Activated CD8-positive, alpha-beta memory T cell treated with anti-CD3 and anti-CD28 coated beads for 48 hours (primary cell): ENCODE data around the gene SUPT20HL2.
"Not testable (repeated sequence)": the region's sequence is repeated elsewhere in the genome, so short reads cannot be mapped to it uniquely, and the experiment has no call there.

Experiments
- DNase-seq, 3 experiments: peaks; one replicate each; pipeline ENCODE4 v3.0.0-alpha.2; 2020; ENCODE audit warnings: low read depth in 2 of 3, low spot score in 2 of 3

SUPT20HL2 gene

GRCh38 chrX:24314019-24314635 lies at the start of gene SUPT20HL2:
TSS of gene SUPT20HL2 (minus strand) at chrX:24314069. CDS start at chrX:24313315, 754 bp downstream.
- DNase-seq = no peak

- DNase-seq = not testable (repeated sequence)
These were observed 48.3 kb upstream of the SUPT20HL2 start for GRCh38 chrX:24362089-24362745.

DNA sequence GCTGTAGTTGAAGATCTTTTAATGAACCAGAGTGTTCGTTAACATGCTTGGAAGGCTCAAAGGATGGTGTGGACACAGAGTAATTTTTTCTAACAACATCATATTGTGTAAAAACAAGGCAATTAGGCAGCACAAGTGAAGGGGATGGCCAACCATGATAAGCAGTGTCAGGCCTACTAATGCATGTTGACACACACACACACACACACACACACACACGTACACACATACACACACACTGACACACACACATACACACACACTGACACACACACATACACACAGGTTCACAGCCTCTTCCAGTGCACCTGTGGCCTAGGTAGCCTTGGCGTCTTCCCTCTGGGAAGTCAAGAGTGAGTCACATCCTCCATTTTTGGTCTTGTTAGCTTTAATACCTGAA lies 46.4 kb upstream of the SUPT20HL2 start, which contains the start of gene SUPT20HL1:
TSS of gene SUPT20HL1 (plus strand) at position 368 of the 400 bp plus-strand sequence. CDS start 2,122 bp downstream, outside the sequence.
- DNase-seq = no peak

GRCh38 chrX:24357106-24357505 lies 43.2 kb upstream of the SUPT20HL2 start:
- DNase-seq = no peak

DNA sequence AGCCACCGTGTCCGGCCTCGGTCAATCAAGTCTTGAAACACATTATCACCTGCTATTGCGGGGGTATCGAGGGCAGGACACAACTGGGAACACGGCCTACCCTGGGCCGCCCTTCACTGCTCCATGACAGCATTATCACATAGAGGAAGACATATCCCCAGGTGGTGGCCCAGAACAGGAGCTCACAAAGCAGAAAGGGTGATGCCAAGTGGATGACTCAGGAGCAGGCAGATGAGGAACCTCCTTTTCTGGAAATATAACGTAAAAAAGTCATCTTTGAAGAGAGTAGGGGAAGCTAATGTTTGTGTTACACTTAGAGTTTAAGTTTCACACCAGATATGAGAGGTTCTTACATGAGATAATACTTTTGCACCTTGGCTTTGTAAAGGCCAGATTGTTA lies 41.2 kb upstream of the SUPT20HL2 start:
- DNase-seq = no peak

- no peak for DNase-seq
These were observed 36.3 kb upstream of the SUPT20HL2 start for GRCh38 chrX:24350217-24350616.

DNA sequence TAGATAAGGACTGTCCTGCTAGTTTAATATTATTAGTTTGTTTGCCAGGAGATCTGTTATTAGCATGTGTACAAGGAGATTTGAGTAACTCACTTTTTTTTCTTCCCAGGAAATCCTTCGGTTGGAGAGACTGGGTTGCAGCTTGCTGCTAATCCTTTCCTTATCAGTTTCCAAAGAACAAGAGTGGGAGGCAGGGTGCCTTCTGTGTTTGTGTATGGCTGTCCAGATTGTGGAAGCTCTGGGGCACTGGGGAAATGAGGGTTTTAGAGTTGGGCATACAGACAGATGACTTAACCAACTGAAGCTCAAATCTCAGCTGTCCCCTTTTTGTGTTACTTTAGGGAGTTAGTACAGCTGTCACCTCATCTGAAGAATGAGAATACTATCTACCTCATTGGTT lies 34.0 kb upstream of the SUPT20HL2 start:
- DNase-seq = no peak

- DNase-seq = no peak
These were observed 29.9 kb upstream of the SUPT20HL2 start for GRCh38 chrX:24343719-24344118.

- DNase-seq = no peak
These were observed 27.9 kb upstream of the SUPT20HL2 start for GRCh38 chrX:24341795-24342194.

- no peak for DNase-seq
These were observed 26.6 kb upstream of the SUPT20HL2 start for GRCh38 chrX:24340501-24340900.

DNA sequence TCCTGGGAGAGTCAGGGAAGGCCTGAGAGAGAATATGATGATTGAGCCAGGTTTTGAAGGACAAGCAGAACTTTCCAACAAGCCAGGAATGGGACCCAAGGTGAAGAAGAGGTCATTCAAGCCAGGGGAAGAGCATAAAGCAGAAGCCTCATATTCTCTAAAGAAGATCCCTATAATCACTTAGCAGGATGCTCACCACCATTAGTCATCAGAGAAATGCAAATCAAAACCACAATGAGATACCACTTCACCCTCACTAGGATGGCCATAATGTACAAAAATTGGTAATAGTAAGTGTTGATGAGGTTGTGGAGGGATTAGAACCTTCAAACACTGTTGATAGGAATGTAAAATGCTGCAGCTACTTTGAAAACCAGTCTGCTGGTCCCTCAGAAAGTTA lies 26.0 kb upstream of the SUPT20HL2 start:
- no peak for DNase-seq

GRCh38 chrX:24335871-24336270 lies 22.0 kb upstream of the SUPT20HL2 start:
- no peak for DNase-seq

DNA sequence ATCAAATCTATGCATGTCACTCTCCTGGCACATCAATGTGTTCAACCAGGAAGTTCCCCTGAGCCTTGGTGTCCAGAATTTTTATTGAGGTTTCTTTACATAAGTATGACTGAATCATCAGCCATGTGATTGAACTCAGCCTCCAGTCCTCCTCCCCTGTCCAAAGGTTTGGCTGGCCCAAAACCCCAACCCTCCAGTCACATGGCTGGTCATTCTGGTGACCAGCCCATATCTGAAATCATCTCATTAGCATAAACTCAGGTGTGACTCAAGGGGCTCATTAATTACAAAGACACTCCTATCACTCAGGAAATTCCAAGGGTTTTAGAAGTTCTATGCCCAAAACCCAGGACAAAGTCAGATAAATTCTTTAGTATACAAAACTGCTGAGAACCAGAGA lies 20.6 kb upstream of the SUPT20HL2 start:
- DNase-seq = no peak

DNA sequence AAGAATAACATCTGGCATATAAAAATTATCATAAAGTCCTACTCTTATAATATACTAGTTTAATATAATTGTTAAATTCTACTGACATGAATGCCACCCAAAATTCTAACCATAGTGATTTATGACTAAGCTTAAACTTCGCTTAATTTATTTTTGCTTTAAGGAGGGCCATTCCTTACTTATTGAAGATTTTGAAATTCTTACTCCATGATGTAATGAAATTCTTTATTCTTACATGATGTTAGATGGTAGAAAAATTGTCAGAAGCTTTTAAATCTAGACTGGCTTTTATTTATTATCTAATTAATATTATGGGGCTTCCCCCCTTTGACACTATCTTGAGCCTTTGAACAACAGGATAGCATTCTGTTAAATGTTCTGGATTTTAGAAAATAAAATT lies 19.5 kb upstream of the SUPT20HL2 start:
- no peak for DNase-seq

DNA sequence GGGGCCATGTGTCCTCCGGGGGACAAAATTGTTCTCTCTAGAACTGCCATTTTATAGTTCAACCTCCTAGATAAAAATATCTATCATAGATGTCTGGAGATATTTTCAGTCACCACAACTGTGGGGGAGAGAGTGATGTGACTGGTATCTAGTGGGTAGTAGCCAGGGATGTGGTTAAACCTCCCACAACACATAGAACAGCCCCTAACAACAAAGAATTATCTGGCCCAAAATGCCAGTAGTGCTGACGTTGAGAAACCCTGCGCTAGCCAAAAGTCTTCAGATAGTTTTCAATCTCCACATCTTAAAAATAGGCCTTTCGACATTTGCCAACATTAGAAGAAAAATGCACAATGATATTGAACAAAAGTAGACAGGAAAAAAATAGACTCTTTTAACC lies 19.0 kb upstream of the SUPT20HL2 start:
- no peak for DNase-seq

- DNase-seq = no peak
These were observed 11.4 kb upstream of the SUPT20HL2 start for GRCh38 chrX:24325231-24325630.

GRCh38 chrX:24321741-24322395 lies 8.0 kb upstream of the SUPT20HL2 start:
- DNase-seq = no peak

DNA sequence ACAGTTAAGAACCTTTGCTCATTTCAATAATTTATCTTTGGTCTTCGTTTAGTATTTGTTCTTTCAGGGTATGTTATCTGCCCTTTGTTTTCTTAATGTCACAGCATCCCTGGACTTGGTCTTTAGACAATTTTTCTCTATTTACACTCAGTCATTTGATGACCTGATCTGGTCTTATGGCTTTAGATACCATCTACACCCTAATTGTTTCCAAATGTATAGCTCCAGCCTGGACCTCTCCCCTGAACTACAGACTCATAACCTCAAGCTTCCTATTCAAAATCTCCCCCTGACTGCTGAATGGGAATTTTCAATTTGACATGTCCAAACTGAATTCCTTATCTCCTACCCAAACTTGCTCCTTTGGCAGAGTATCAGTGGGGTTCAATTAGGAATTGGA lies 3.7 kb upstream of the SUPT20HL2 start:
- no peak for DNase-seq

DNA sequence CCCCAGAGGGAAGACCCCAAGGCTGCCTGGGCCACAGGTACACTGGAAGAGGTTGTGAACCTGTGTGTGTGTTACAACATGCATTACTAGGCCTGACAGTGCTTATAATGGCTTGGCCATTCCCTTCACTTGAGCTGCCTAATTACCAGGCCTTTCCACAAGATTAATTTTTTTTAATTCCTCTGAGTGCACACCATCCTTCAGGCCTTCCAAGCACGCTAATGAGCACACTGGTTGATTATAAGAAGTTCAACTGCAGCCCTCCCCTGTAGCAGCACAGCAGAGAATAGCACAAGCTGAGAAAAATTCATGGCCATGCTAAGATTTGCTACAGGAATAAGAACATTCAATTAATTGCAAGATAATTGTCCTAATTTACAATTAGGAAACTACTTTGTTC lies 2.2 kb upstream of the SUPT20HL2 start:
- DNase-seq = no peak

GRCh38 chrX:24312249-24312607 lies 1.6 kb downstream of the SUPT20HL2 start:
- not testable (repeated sequence) for DNase-seq

DNA sequence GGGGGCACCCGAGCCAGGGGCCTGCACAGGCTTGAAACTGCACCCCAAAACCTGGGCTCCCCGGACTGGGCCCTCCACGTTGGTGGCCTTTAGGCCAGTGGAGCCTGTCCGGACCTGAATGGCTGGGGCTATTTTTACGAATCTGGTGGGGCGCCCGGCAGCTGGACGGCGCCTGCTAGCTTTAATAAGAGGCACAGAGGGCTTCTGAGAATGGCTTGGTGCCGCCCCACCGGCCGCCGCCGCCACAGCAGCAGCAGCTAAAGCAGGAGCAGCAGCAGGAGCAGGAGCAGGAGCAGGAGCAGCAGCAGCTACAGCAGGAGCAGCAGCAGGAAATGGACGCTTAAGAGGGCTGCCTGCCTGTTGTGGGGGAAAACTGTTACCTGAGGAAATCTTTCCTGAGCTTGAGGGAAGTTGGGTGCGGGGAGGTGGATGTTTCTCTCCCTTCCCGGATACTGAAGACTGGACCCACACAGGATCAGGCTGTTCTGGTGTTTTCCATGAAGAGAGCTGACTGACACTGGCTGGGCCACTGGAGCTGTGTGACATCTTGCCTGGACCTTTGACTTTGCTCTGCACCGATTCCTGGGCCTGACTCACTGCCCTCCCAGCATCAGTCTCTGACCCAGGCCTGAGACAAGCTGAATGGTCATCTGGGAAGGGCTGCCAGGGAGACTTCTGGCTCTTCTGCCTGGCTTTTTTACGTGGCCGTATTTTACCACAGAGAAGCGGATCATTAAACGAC lies 2.2 kb downstream of the SUPT20HL2 start:
- DNase-seq = not testable (repeated sequence)

- DNase-seq = not testable (repeated sequence)
These were observed 3.0 kb downstream of the SUPT20HL2 start for GRCh38 chrX:24310916-24311315.
